ENCODE data around the gene ARHGAP22. TPM values are rescaled to one million over a fixed set of nuclear protein-coding genes. Genes with fewer than 3 reads are reported as not detected.

Gene ARHGAP22
- total and polyA plus RNA-seq, 2 donors, result 5.5 to 8.5 TPM

DNA sequence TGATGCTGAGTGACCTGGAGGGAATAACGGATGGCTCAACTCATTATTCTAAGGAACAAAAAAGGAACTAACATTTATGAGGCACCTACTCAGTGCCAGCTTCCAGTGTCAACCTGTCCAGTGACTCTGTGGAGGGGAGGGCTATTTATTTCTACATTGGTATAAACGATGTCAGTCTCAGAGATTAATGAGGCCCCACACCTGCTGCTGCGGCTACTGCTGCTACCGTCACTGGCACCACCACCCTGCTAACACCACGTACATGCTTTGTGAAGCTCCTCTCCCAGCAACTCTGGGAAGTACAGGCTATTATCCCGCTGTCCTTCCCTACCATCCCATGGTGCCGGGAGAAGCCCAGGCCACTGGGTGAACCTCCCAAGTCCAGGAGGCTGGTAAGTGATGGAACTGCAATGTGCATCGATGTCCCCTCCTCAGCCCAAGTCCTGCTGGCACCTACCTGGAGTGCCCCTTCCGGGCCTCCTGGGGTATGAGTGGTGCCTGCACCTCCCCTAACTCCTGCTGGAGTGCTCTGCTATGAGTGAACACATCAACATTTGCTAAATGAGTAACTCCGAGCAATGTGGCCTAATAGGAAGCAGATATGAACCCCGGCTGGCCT is 101.5 kb downstream of the ARHGAP22 start:
- WGBS, result 90% methylated on average over 11 of the region's 11 CpGs
- no peaks in the 10 kb centered on the region for H3K27me3 ChIP-seq (ENCODE audit: control insufficient read depth in 2 of 2, insufficient read depth in 1 of 2, low read length in 1 of 2)
- H3K36me3 ChIP-seq (ENCODE audit: control insufficient read depth in 2 of 2, insufficient read depth in 2 of 2, low read length in 1 of 2), result no peaks in the 10 kb centered on the region
- no peak overlapping the region for H3K4me3 ChIP-seq (ENCODE audit: low read length in 2 of 2)
- H3K4me1 ChIP-seq (ENCODE audit: control insufficient read depth in 2 of 2, insufficient read depth in 2 of 2, low read length in 2 of 2), result peaks cover 0 to 10% of the 10 kb centered on the region in 2 donors
- no peak overlapping the region for H3K27ac ChIP-seq (ENCODE audit: low read depth in 1 of 2, low read length in 1 of 2)
- no peaks in the 10 kb centered on the region for H3K9me3 ChIP-seq (ENCODE audit: control insufficient read depth in 2 of 2, insufficient read depth in 1 of 2, low read length in 1 of 2)
- DNase-seq (ENCODE audit: low read depth in 6 of 9, low spot score in 9 of 9), result no peak

GRCh38 chr10:48502791-48503190 is 102.1 kb downstream of the ARHGAP22 start:
- no peak for DNase-seq (ENCODE audit: low read depth in 6 of 9, low spot score in 9 of 9)
- 96% methylated on average over 9 of the region's 9 CpGs for WGBS
- H3K27me3 ChIP-seq (ENCODE audit: control insufficient read depth in 2 of 2, insufficient read depth in 1 of 2, low read length in 1 of 2), result no peaks in the 10 kb centered on the region

GRCh38 chr10:48501787-48502771 is 102.8 kb downstream of the ARHGAP22 start:
- Histone ChIP-seq H3K36me3 (ENCODE audit: control insufficient read depth in 2 of 2, insufficient read depth in 2 of 2, low read length in 1 of 2) (no peaks in the 10 kb centered on the region), H3K4me3 (ENCODE audit: low read length in 2 of 2) (no peak overlapping the region), H3K4me1 (ENCODE audit: control insufficient read depth in 2 of 2, insufficient read depth in 2 of 2, low read length in 2 of 2) (peaks cover 0 to 16% of the 10 kb centered on the region in 2 donors), H3K27me3 (ENCODE audit: control insufficient read depth in 2 of 2, insufficient read depth in 1 of 2, low read length in 1 of 2) (no peaks in the 10 kb centered on the region), H3K27ac (ENCODE audit: low read depth in 1 of 2, low read length in 1 of 2) (no peak overlapping the region), H3K9me3 (ENCODE audit: control insufficient read depth in 2 of 2, insufficient read depth in 1 of 2, low read length in 1 of 2) (no peaks in the 10 kb centered on the region)
- 83% methylated on average over 6 of the region's 6 CpGs for WGBS
- DNase-seq (ENCODE audit: low read depth in 6 of 9, low spot score in 9 of 9), result no peak

More at GRCh38 chr10:48502791-48503190, 102.1 kb downstream of the ARHGAP22 start:
- Histone ChIP-seq H3K4me3 (ENCODE audit: low read length in 2 of 2) (no peak overlapping the region), H3K27ac (ENCODE audit: low read depth in 1 of 2, low read length in 1 of 2) (no peak overlapping the region), H3K9me3 (ENCODE audit: control insufficient read depth in 2 of 2, insufficient read depth in 1 of 2, low read length in 1 of 2) (no peaks in the 10 kb centered on the region), H3K4me1 (ENCODE audit: control insufficient read depth in 2 of 2, insufficient read depth in 2 of 2, low read length in 2 of 2) (peaks cover 0 to 12% of the 10 kb centered on the region in 2 donors), H3K36me3 (ENCODE audit: control insufficient read depth in 2 of 2, insufficient read depth in 2 of 2, low read length in 1 of 2) (no peaks in the 10 kb centered on the region)

DNA sequence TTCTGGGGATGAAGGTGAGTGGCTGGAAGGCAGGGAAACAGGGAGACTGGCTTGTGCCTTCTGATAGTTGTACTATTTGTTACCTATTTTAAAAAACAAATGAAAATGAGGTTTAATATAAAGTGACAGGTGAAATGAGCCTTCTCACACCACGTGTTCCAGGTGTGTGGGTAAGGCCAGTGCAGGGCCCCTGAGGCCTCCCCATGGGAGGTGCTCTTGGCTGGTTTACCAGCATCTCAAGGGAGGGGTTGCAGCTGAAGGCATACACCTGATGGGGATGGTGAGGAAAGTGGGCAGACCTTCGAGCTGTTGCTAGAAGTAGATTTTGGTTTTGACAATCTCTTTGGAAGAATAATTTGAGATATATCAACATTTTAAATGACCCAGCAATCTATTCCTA is 103.6 kb downstream of the ARHGAP22 start:
- Histone ChIP-seq H3K4me1 (ENCODE audit: control insufficient read depth in 2 of 2, insufficient read depth in 2 of 2, low read length in 2 of 2) (peaks cover 0 to 17% of the 10 kb centered on the region in 2 donors), H3K36me3 (ENCODE audit: control insufficient read depth in 2 of 2, insufficient read depth in 2 of 2, low read length in 1 of 2) (no peaks in the 10 kb centered on the region), H3K27ac (ENCODE audit: low read depth in 1 of 2, low read length in 1 of 2) (no peak overlapping the region), H3K27me3 (ENCODE audit: control insufficient read depth in 2 of 2, insufficient read depth in 1 of 2, low read length in 1 of 2) (no peaks in the 10 kb centered on the region), H3K4me3 (ENCODE audit: low read length in 2 of 2) (no peak overlapping the region), H3K9me3 (ENCODE audit: control insufficient read depth in 2 of 2, insufficient read depth in 1 of 2, low read length in 1 of 2) (no peaks in the 10 kb centered on the region)
- WGBS, result 72% methylated on average over 2 of the region's 2 CpGs
- no peak for DNase-seq (ENCODE audit: low read depth in 6 of 9, low spot score in 9 of 9)

DNA sequence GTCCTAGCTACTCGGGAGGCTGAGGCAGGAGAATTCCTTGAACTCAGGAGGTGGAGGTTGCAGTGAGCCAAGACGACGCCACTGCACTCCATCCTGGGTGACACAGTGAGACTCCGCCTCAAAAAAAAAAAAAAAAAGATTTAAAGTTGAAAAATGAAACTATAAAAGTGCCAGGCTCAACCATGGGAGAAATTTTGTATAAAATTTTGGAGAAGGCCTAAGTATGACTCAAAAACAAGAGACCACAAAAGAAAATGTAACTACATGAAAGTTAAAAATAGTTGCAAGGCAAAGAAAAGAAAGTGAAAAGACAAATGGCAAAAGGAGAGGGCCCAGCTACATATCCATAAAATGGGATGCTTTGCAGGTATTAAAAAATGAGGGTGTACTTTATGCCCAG is 104.1 kb downstream of the ARHGAP22 start:
- Histone ChIP-seq H3K9me3 (ENCODE audit: control insufficient read depth in 2 of 2, insufficient read depth in 1 of 2, low read length in 1 of 2) (no peaks in the 10 kb centered on the region), H3K27ac (ENCODE audit: low read depth in 1 of 2, low read length in 1 of 2) (no peak overlapping the region), H3K36me3 (ENCODE audit: control insufficient read depth in 2 of 2, insufficient read depth in 2 of 2, low read length in 1 of 2) (no peaks in the 10 kb centered on the region), H3K4me1 (ENCODE audit: control insufficient read depth in 2 of 2, insufficient read depth in 2 of 2, low read length in 2 of 2) (peaks cover 0 to 17% of the 10 kb centered on the region in 2 donors), H3K4me3 (ENCODE audit: low read length in 2 of 2) (no peak overlapping the region), H3K27me3 (ENCODE audit: control insufficient read depth in 2 of 2, insufficient read depth in 1 of 2, low read length in 1 of 2) (no peaks in the 10 kb centered on the region)
- 91% methylated on average over 4 of the region's 4 CpGs for WGBS
- DNase-seq (ENCODE audit: low read depth in 6 of 9, low spot score in 9 of 9), result no peak

- Histone ChIP-seq H3K27ac (ENCODE audit: low read depth in 1 of 2, low read length in 1 of 2) (no peak overlapping the region), H3K4me3 (ENCODE audit: low read length in 2 of 2) (no peak overlapping the region), H3K27me3 (ENCODE audit: control insufficient read depth in 2 of 2, insufficient read depth in 1 of 2, low read length in 1 of 2) (no peaks in the 10 kb centered on the region), H3K9me3 (ENCODE audit: control insufficient read depth in 2 of 2, insufficient read depth in 1 of 2, low read length in 1 of 2) (no peaks in the 10 kb centered on the region), H3K36me3 (ENCODE audit: control insufficient read depth in 2 of 2, insufficient read depth in 2 of 2, low read length in 1 of 2) (no peaks in the 10 kb centered on the region), H3K4me1 (ENCODE audit: control insufficient read depth in 2 of 2, insufficient read depth in 2 of 2, low read length in 2 of 2) (peaks cover 7 to 21% of the 10 kb centered on the region in 2 donors)
- WGBS, result 80% methylated on average over 11 of the region's 11 CpGs
- no peak for DNase-seq (ENCODE audit: low read depth in 6 of 9, low spot score in 9 of 9)
Measured at GRCh38 chr10:48498940-48499510, 105.8 kb downstream of the ARHGAP22 start.

GRCh38 chr10:48497780-48498770 is 106.8 kb downstream of the ARHGAP22 start:
- Histone ChIP-seq H3K4me1 (ENCODE audit: control insufficient read depth in 2 of 2, insufficient read depth in 2 of 2, low read length in 2 of 2) (peaks cover 8 to 29% of the 10 kb centered on the region in 2 donors), H3K4me3 (ENCODE audit: low read length in 2 of 2) (no peak overlapping the region), H3K9me3 (ENCODE audit: control insufficient read depth in 2 of 2, insufficient read depth in 1 of 2, low read length in 1 of 2) (no peaks in the 10 kb centered on the region), H3K36me3 (ENCODE audit: control insufficient read depth in 2 of 2, insufficient read depth in 2 of 2, low read length in 1 of 2) (no peaks in the 10 kb centered on the region), H3K27me3 (ENCODE audit: control insufficient read depth in 2 of 2, insufficient read depth in 1 of 2, low read length in 1 of 2) (no peaks in the 10 kb centered on the region), H3K27ac (ENCODE audit: low read depth in 1 of 2, low read length in 1 of 2) (no peak overlapping the region)
- 90% methylated on average over 17 of the region's 17 CpGs for WGBS
- no peak for DNase-seq (ENCODE audit: low read depth in 6 of 9, low spot score in 9 of 9)
